Trophoblast cell (in vitro differentiated cells and primary cell): ENCODE results near the gene GSG1L.
"Not testable (repeated sequence)": the region's sequence is repeated elsewhere in the genome, so short reads cannot be mapped to it uniquely, and the experiment has no call there.

Experiments
- DNase-seq, 2 donors: peaks; one replicate each; pipeline ENCODE4 v3.0.0-alpha.2; 2016
- H2AFZ ChIP-seq: 2 replicates; pipeline ENCODE4 v1.6.1; 2013; ENCODE audit warnings: low read length, moderate library complexity, mild to moderate bottlenecking; ENCODE audit not compliant: insufficient read depth, poor library complexity
- H2AK5ac ChIP-seq: 2 replicates; pipeline ENCODE4 v1.6.1; 2013; ENCODE audit warnings: mild to moderate bottlenecking, low read length
- H2BK120ac ChIP-seq: 2 replicates; pipeline ENCODE4 v1.6.1; 2013; ENCODE audit warnings: low read length, mild to moderate bottlenecking, moderate library complexity; ENCODE audit not compliant: insufficient read depth, poor library complexity
- H2BK12ac ChIP-seq: 2 replicates; pipeline ENCODE4 v1.6.1; 2013; ENCODE audit warnings: mild to moderate bottlenecking, low read length, moderate library complexity
- H2BK5ac ChIP-seq: 2 replicates; pipeline ENCODE4 v1.6.1; 2013; ENCODE audit warnings: low read length, low read depth, moderate library complexity, mild to moderate bottlenecking; ENCODE audit not compliant: poor library complexity
- H3K14ac ChIP-seq: 2 replicates; pipeline ENCODE4 v1.6.1; 2013; ENCODE audit warnings: mild to moderate bottlenecking, low read length
- H3K18ac ChIP-seq: 2 replicates; pipeline ENCODE4 v1.6.1; 2013; ENCODE audit warnings: mild to moderate bottlenecking, low read length
- H3K23ac ChIP-seq: 2 replicates; pipeline ENCODE4 v1.6.1; 2013; ENCODE audit warnings: low read length
- H3K27ac ChIP-seq: 2 replicates; pipeline ENCODE4 v1.5.1; 2013; ENCODE audit warnings: low read depth, mild to moderate bottlenecking, inconsistent platforms, low read length, moderate library complexity
- H3K27me3 ChIP-seq: 2 replicates; pipeline ENCODE4 v1.6.1; 2013; ENCODE audit warnings: inconsistent platforms, mild to moderate bottlenecking, low read length, moderate library complexity; ENCODE audit not compliant: insufficient read depth
- H3K36me3 ChIP-seq, 2 experiments: 1 replicate in 1 of 2; 2 replicates in 1 of 2; pipeline ENCODE4 v1.6.1; 2013; ENCODE audit warnings: low read length in 2 of 2, mild to moderate bottlenecking in 2 of 2, moderate library complexity in 1 of 2; ENCODE audit not compliant: insufficient read depth in 2 of 2, control insufficient read depth in 1 of 2
- H3K4ac ChIP-seq: 2 replicates; pipeline ENCODE4 v1.6.1; 2013; ENCODE audit warnings: low read depth, mild to moderate bottlenecking, low read length, moderate library complexity
- H3K4me1 ChIP-seq, 2 experiments: 1 replicate in 1 of 2; 2 replicates in 1 of 2; pipeline ENCODE4 v1.6.1; 2013; ENCODE audit warnings: low read length in 2 of 2, mild to moderate bottlenecking in 2 of 2, moderate library complexity in 1 of 2; ENCODE audit not compliant: insufficient read depth in 2 of 2, control insufficient read depth in 1 of 2
- H3K4me2 ChIP-seq: 2 replicates; pipeline ENCODE4 v1.6.1; 2013; ENCODE audit warnings: inconsistent platforms, mild to moderate bottlenecking, low read length, moderate library complexity
- H3K4me3 ChIP-seq: 2 replicates; pipeline ENCODE4 v1.5.1; 2013; ENCODE audit warnings: mild to moderate bottlenecking, low read depth, low read length, inconsistent platforms
- H3K79me1 ChIP-seq: one replicate; pipeline ENCODE4 v1.6.1; 2013; ENCODE audit warnings: low read length
- H3K79me2 ChIP-seq: 2 replicates; pipeline ENCODE4 v1.6.1; 2013; ENCODE audit warnings: low read length, mild to moderate bottlenecking; ENCODE audit not compliant: control insufficient read depth, insufficient read depth, poor library complexity
- H3K9ac ChIP-seq: 2 replicates; pipeline ENCODE4 v1.6.1; 2013; ENCODE audit warnings: mild to moderate bottlenecking, low read length
- H3K9me3 ChIP-seq: 2 replicates; pipeline ENCODE4 v1.6.1; 2013; ENCODE audit warnings: low read depth, mild to moderate bottlenecking, control low read depth, inconsistent platforms, low read length; ENCODE audit not compliant: insufficient read depth
- H4K12ac ChIP-seq: 2 replicates; pipeline ENCODE4 v1.6.1; 2013; ENCODE audit warnings: low read depth, mild to moderate bottlenecking, low read length, moderate library complexity
- H4K8ac ChIP-seq: 2 replicates; pipeline ENCODE4 v1.6.1; 2013; ENCODE audit warnings: low read depth, mild to moderate bottlenecking, low read length, moderate library complexity
- H4K91ac ChIP-seq: one replicate; pipeline ENCODE4 v1.6.1; 2013; ENCODE audit warnings: low read depth, mild to moderate bottlenecking, low read length, moderate library complexity
- WGBS: extraction: QIAGEN DNeasy Blood & Tissue Kit; methylation state at CpG from one replicate; pipeline ENCODE4 v1.1.7; 2013; ENCODE audit warnings: missing lambda C conversion rate; ENCODE audit not compliant: insufficient read length, insufficient coverage; ENCODE audit errors: extremely low coverage; 5-methylcytosine and 5-hydroxymethylcytosine counted together

Gene GSG1L

DNA sequence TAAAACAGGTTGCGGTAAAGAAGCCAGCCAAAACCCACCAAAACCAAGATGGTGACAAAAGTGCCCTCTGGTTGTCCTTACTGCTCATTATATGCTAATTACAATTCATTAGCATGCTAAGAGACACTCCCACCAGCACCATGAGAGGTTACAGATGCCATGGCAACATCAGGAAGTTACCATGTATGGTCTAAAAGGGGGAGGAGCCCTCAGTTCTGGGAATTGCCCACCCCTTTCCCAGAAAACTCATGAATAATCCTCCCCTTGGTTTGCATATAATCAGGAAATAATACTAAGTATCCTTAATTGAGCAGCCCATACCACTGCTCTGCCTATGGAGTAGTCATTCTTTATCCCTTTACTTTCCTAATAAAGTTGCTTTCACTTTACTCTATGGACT lies 190.9 kb downstream of the GSG1L start:
- H2AK5ac ChIP-seq, H3K79me1 ChIP-seq, H3K9ac ChIP-seq, H2BK12ac ChIP-seq, H3K79me2 ChIP-seq, DNase-seq, H3K36me3 ChIP-seq, H3K4me1 ChIP-seq, H3K14ac ChIP-seq, H2AFZ ChIP-seq, H3K23ac ChIP-seq, H3K4me3 ChIP-seq, H3K4ac ChIP-seq, H4K91ac ChIP-seq, H3K4me2 ChIP-seq, H3K18ac ChIP-seq, H3K27me3 ChIP-seq, H4K12ac ChIP-seq, H3K27ac ChIP-seq, H2BK5ac ChIP-seq, H4K8ac ChIP-seq, H2BK120ac ChIP-seq: not testable (repeated sequence)
- peaks cover 20% of the 10 kb centered on the region for H3K9me3 ChIP-seq
- no CpG with 5 or more reads among the region's 1 CpG for WGBS

DNA sequence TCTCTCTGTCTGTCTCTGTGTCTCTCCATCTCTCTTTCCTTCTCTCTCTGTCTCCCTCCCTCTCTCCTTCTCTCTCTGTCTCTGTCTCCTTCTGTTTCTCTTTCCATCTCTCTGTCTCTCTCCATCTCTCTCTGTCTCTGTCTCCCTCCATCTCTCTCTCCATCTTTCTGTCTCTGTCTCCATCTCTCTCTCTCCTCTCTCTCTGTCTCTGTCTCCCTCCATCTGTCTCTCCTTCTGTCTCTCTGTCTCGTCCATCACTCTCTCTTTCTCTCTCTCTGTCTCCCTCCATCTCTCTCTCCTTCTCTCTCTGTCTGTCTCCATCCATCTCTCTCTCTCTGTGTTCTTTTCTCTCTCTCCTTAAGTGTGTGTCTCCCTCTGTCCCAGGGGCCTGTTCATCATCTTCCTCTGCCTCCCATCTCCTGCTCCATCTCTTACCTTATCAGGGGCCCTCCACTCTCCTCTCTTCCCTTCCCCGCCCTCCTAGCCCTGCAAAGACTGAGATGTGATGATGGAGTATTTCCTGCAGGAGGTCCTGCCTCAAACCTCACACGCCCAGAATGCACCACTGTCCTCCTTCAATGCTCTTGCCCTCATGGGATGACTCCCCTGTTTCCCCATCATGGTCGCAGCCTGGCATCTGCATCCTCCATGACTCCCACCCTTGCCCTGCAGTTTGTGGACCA lies 193.3 kb downstream of the GSG1L start:
- Histone ChIP-seq H3K4me1 (no peaks in the 10 kb centered on the region), H4K12ac (no peak overlapping the region), H4K91ac (no peak overlapping the region), H3K18ac (no peak overlapping the region), H3K79me1 (no peaks in the 10 kb centered on the region), H2BK5ac (no peak overlapping the region), H3K23ac (no peak overlapping the region), H3K14ac (no peak overlapping the region), H3K27ac (no peak overlapping the region), H3K27me3 (no peaks in the 10 kb centered on the region), H2BK120ac (no peak overlapping the region), H3K4ac (no peak overlapping the region), H2BK12ac (no peak overlapping the region), H3K4me3 (no peak overlapping the region), H3K9ac (no peak overlapping the region), H3K79me2 (no peaks in the 10 kb centered on the region), H3K36me3 (no peaks in the 10 kb centered on the region), H2AK5ac (no peak overlapping the region), H4K8ac (no peak overlapping the region), H3K9me3 (peaks cover 13% of the 10 kb centered on the region), H2AFZ (no peak overlapping the region), H3K4me2 (no peak overlapping the region)
- no peak for DNase-seq
- WGBS: no CpG with 5 or more reads among the region's 4 CpGs

DNA sequence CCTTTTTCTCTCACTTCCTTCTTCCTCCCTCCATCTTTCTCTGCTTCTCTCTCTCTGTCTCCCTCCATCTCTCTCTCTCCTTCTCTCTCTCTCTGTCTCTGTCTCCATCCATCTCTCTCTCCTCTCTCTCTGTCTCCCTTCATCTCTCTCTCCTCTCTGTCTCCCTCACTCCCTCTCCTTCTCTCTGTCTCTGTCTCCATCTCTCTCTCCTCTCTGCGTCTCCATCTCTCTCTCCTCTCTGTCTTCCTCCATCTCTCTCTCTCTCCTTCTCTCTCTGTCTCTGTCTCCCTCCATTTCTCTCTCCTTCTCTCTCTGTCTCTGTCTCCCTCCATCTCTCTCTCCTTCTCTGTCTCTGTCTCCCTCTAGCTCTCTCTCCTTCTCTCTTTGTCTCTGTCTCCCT lies 194.1 kb downstream of the GSG1L start:
- H2BK5ac ChIP-seq: no peak overlapping the region
- no peaks in the 10 kb centered on the region for H3K27me3 ChIP-seq
- no peak overlapping the region for H2BK12ac ChIP-seq
- H4K91ac ChIP-seq: no peak overlapping the region
- H3K27ac ChIP-seq: no peak overlapping the region
- no peak overlapping the region for H2AFZ ChIP-seq
- no peak overlapping the region for H3K4me3 ChIP-seq
- no peak overlapping the region for H3K4me2 ChIP-seq
- no CpG with 5 or more reads among the region's 1 CpG for WGBS
- no peak overlapping the region for H3K18ac ChIP-seq
- no peaks in the 10 kb centered on the region for H3K79me1 ChIP-seq
- H4K8ac ChIP-seq: no peak overlapping the region
- no peaks in the 10 kb centered on the region for H3K36me3 ChIP-seq
- H3K4me1 ChIP-seq: no peaks in the 10 kb centered on the region
- no peaks in the 10 kb centered on the region for H3K79me2 ChIP-seq
- H4K12ac ChIP-seq: no peak overlapping the region
- H3K9me3 ChIP-seq: peaks cover 8% of the 10 kb centered on the region
- H3K4ac ChIP-seq: no peak overlapping the region
- no peak overlapping the region for H3K23ac ChIP-seq
- DNase-seq: no peak
- no peak overlapping the region for H3K14ac ChIP-seq
- no peak overlapping the region for H2AK5ac ChIP-seq
- no peak overlapping the region for H2BK120ac ChIP-seq
- H3K9ac ChIP-seq: no peak overlapping the region

- H4K8ac ChIP-seq: peak overlapping the region; percentile 14
- H4K12ac ChIP-seq: no peak overlapping the region
- no peaks in the 10 kb centered on the region for H3K27me3 ChIP-seq
- H3K79me2 ChIP-seq: no peaks in the 10 kb centered on the region
- H3K18ac ChIP-seq: no peak overlapping the region
- no peak overlapping the region for H4K91ac ChIP-seq
- DNase-seq: no peak
- no peak overlapping the region for H3K27ac ChIP-seq
- no peak overlapping the region for H2AK5ac ChIP-seq
- H3K4me1 ChIP-seq: no peaks in the 10 kb centered on the region
- no peak overlapping the region for H2BK120ac ChIP-seq
- H3K4ac ChIP-seq: no peak overlapping the region
- H2BK12ac ChIP-seq: no peak overlapping the region
- no peak overlapping the region for H3K4me2 ChIP-seq
- peak overlapping the region; percentile 27 for H2AFZ ChIP-seq
- H3K36me3 ChIP-seq: no peaks in the 10 kb centered on the region
- H3K14ac ChIP-seq: no peak overlapping the region
- H3K23ac ChIP-seq: no peak overlapping the region
- H2BK5ac ChIP-seq: no peak overlapping the region
- WGBS: no CpG with 5 or more reads among the region's 7 CpGs
- H3K79me1 ChIP-seq: no peaks in the 10 kb centered on the region
- peaks cover 5% of the 10 kb centered on the region for H3K9me3 ChIP-seq
- H3K9ac ChIP-seq: no peak overlapping the region
- H3K4me3 ChIP-seq: no peak overlapping the region
Measured at GRCh38 chr16:27868180-27868579, 195.3 kb downstream of the GSG1L start.
